HCT116 (cell line): Measurements from ENCODE around the gene RNF180. TPM values are rescaled to one million over a fixed set of nuclear protein-coding genes. Genes with fewer than 3 reads are reported as not detected.

Experiments used
- ATAC-seq: fragments of 200-7000 bp; cut with Tn5 transposase; 2 replicates; pipeline ENCODE4 v1.9.1; 2020; ENCODE audit warnings: mild to moderate bottlenecking, moderate library complexity
- BruUV-seq: library from RNA; stranded (reverse); fragments of 400-500 nt; replicated peaks from 2 replicates; lab custom pipeline; 2021; lab: Mats Ljungman, UMichigan
- CTCF ChIA-PET: fragments of 300-600 bp; sonication (Branson Sonifier 250); formaldehyde crosslinking; loops from one replicate; lab custom pipeline; 2021; ENCODE audit warnings: antibody characterized with exemption; lab: Charles Lee
- POLR2A ChIA-PET: fragments of 300-600, 350-600 bp; sonication (Branson Sonifier 250); formaldehyde crosslinking; loops from one replicate; lab custom pipeline; 2021; ENCODE audit warnings: antibody characterized with exemption; lab: Charles Lee
- RAD21 ChIA-PET, 2 experiments: fragments of 300-600 bp; sonication (Branson Sonifier 250); formaldehyde crosslinking; loops; one replicate each; lab custom pipeline; 2023; ENCODE audit warnings: low total read pairs in 2 of 2; ENCODE audit not compliant: uncharacterized antibody in 2 of 2, unreplicated experiment in 2 of 2, low non-redundant PET in 1 of 2; lab: Charles Lee
- DNase-seq: peaks from one replicate; pipeline ENCODE4 v3.0.0-alpha.2; 2010; ENCODE audit warnings: low read depth, low spot score
- H2AFZ ChIP-seq: fragments of 200-600 bp; shearing (Covaris generic), sonication (generic); 2 replicates; pipeline ENCODE4 v1.6.1; 2017; ENCODE audit warnings: low read depth, mixed run types, mixed read lengths, antibody characterized with exemption, low read length; ENCODE audit not compliant: poor library complexity, severe bottlenecking
- H3K27ac ChIP-seq: 2 replicates; pipeline ENCODE4 v1.5.1; 2012; ENCODE audit warnings: low read depth, low read length
- H3K27me3 ChIP-seq: fragments of 200-600 bp; sonication (generic); 2 replicates; pipeline ENCODE4 v1.6.1; 2016; ENCODE audit warnings: mixed run types, low read length, mixed read lengths; ENCODE audit not compliant: insufficient read depth
- H3K36me3 ChIP-seq, 2 experiments: fragments of 200-500 bp in 1 of 2; fragments of 200-600 bp in 1 of 2; sonication (Bioruptor generic) in 1 of 2; sonication (generic) in 1 of 2; 2 replicates each; pipeline versions ENCODE4 v1.5.1 to v1.6.1; 2014 to 2016; ENCODE audit warnings: low read length in 2 of 2, inconsistent platforms in 1 of 2, mixed read lengths in 1 of 2, mixed run types in 1 of 2; ENCODE audit not compliant: insufficient read depth in 2 of 2, control insufficient read depth in 1 of 2
- H3K4me1 ChIP-seq, 2 experiments: fragments of 200-600 bp in 1 of 2; sonication (generic) in 1 of 2; 2 replicates each; pipeline versions ENCODE4 v1.5.1 to v1.6.1; 2012 to 2017; ENCODE audit warnings: low read length in 2 of 2, inconsistent platforms in 1 of 2, mild to moderate bottlenecking in 1 of 2, mixed read lengths in 1 of 2, mixed run types in 1 of 2, moderate library complexity in 1 of 2; ENCODE audit not compliant: insufficient read depth in 2 of 2, control insufficient read depth in 1 of 2
- H3K4me2 ChIP-seq: fragments of 200-600 bp; sonication (generic); 2 replicates; pipeline ENCODE4 v1.6.1; 2017; ENCODE audit warnings: mixed run types, low read length, mixed read lengths
- H3K4me3 ChIP-seq, 2 experiments: fragments of 200-600 bp in 1 of 2; sonication (generic) in 1 of 2; replicated peaks in 1 of 2; 2 replicates each; pipeline ENCODE4 v1.5.1; 2011 to 2016; ENCODE audit warnings: low read length in 2 of 2, control low read depth in 1 of 2, low read depth in 1 of 2, mild to moderate bottlenecking in 1 of 2, mixed read lengths in 1 of 2, mixed run types in 1 of 2
- H3K79me2 ChIP-seq: fragments of 200-600 bp; sonication (generic); 2 replicates; pipeline ENCODE4 v1.6.1; 2017; ENCODE audit warnings: mild to moderate bottlenecking, mixed run types, low read length, moderate library complexity, mixed read lengths; ENCODE audit not compliant: insufficient read depth
- H3K9ac ChIP-seq: fragments of 200-600 bp; sonication (generic); 2 replicates; pipeline ENCODE4 v1.6.1; 2016; ENCODE audit warnings: low read length, mixed read lengths
- H3K9me2 ChIP-seq: fragments of 200-600 bp; sonication (generic), shearing (Covaris generic); 2 replicates; pipeline ENCODE4 v1.6.1; 2017; ENCODE audit warnings: mixed run types, mild to moderate bottlenecking, moderate library complexity; ENCODE audit not compliant: insufficient read depth
- H3K9me3 ChIP-seq, 2 experiments: fragments of 200-500 bp in 1 of 2; fragments of 200-600 bp in 1 of 2; sonication (Bioruptor generic) in 1 of 2; sonication (generic) in 1 of 2; 2 replicates each; pipeline ENCODE4 v1.6.1; 2014 to 2017; ENCODE audit warnings: low read length in 2 of 2, mixed read lengths in 2 of 2, inconsistent platforms in 1 of 2, low read depth in 1 of 2, mild to moderate bottlenecking in 1 of 2, mixed run types in 1 of 2, moderate library complexity in 1 of 2; ENCODE audit not compliant: control insufficient read depth in 1 of 2, insufficient read depth in 1 of 2
- H4K20me1 ChIP-seq: fragments of 200-600 bp; sonication (generic), shearing (Covaris generic); 2 replicates; pipeline ENCODE4 v1.6.1; 2017; ENCODE audit warnings: mixed run types, mild to moderate bottlenecking, moderate library complexity; ENCODE audit not compliant: insufficient read depth
- ATF3 ChIP-seq: IDR thresholded peaks from 2 replicates; pipeline ENCODE4 v1.6.1; 2012
- CTCF ChIP-seq, 3 experiments: fragments of 200-600 bp in 1 of 3; sonication (generic) in 1 of 3; IDR thresholded peaks in 2 of 3; conservative IDR thresholded peaks in 1 of 3; 2 replicates each; pipeline ENCODE4 v1.5.1; 2012 to 2017; ENCODE audit warnings: low read depth in 2 of 3, low read length in 2 of 3, antibody characterized with exemption in 1 of 3, borderline replicate concordance in 1 of 3, control low read depth in 1 of 3, mild to moderate bottlenecking in 1 of 3, mixed read lengths in 1 of 3, mixed run types in 1 of 3, moderate library complexity in 1 of 3; ENCODE audit not compliant: insufficient read depth in 1 of 3
- EGR1 ChIP-seq: IDR thresholded peaks from 2 replicates; pipeline ENCODE4 v1.6.1; 2012; ENCODE audit warnings: low read depth
- ELF1 ChIP-seq: IDR thresholded peaks from 2 replicates; pipeline ENCODE4 v1.6.1; 2012; ENCODE audit warnings: low read depth, borderline replicate concordance
- EZH2 ChIP-seq: fragments of 200-600 bp; sonication (generic); IDR thresholded peaks from 2 replicates; pipeline ENCODE4 v1.6.1; 2017; ENCODE audit warnings: antibody characterized with exemption, mixed run types
- EZH2phosphoT487 ChIP-seq: fragments of 200-600 bp; IDR thresholded peaks from 2 replicates; pipeline ENCODE4 v1.6.1; 2018; ENCODE audit warnings: antibody characterized with exemption, borderline replicate concordance
- FOSL1 ChIP-seq: IDR thresholded peaks from 2 replicates; pipeline ENCODE4 v1.6.1; 2012; ENCODE audit warnings: low read depth
- JUND ChIP-seq: IDR thresholded peaks from 2 replicates; pipeline ENCODE4 v1.6.1; 2012
- POLR2A ChIP-seq: IDR thresholded peaks from 2 replicates; pipeline ENCODE4 v1.7.0; 2011; ENCODE audit warnings: borderline replicate concordance; ENCODE audit not compliant: insufficient read depth, insufficient read length; ENCODE audit errors: extremely low read depth
- POLR2AphosphoS5 ChIP-seq: IDR thresholded peaks from 2 replicates; pipeline ENCODE4 v1.6.1; 2011; ENCODE audit warnings: mild to moderate bottlenecking, low read depth, low read length, moderate library complexity
- RAD21 ChIP-seq: IDR thresholded peaks from 2 replicates; pipeline ENCODE4 v1.6.1; 2012; ENCODE audit warnings: low read depth, mild to moderate bottlenecking
- SIN3A ChIP-seq: IDR thresholded peaks from 2 replicates; pipeline ENCODE4 v1.6.1; 2012; ENCODE audit warnings: low read depth
- SP1 ChIP-seq: IDR thresholded peaks from 2 replicates; pipeline ENCODE4 v1.6.1; 2012; ENCODE audit warnings: low read depth
- SRF ChIP-seq: IDR thresholded peaks from 2 replicates; pipeline ENCODE4 v1.6.1; 2012; ENCODE audit warnings: low read depth
- TCF7L2 ChIP-seq: IDR thresholded peaks from 2 replicates; pipeline ENCODE4 v1.7.0; 2011; ENCODE audit warnings: borderline replicate concordance, inconsistent platforms; ENCODE audit not compliant: insufficient read depth, insufficient read length; ENCODE audit errors: extremely low read depth
- ZBTB33 ChIP-seq: IDR thresholded peaks from 2 replicates; pipeline ENCODE4 v1.6.1; 2011; ENCODE audit warnings: mild to moderate bottlenecking, low read length, moderate library complexity; ENCODE audit not compliant: insufficient replicate concordance; ENCODE audit errors: extremely low read depth
- ZFX ChIP-seq: fragments of 450-650 bp; IDR thresholded peaks from 2 replicates; pipeline ENCODE4 v1.6.1; 2017
- ZNF274 ChIP-seq: fragments of 200-500 bp; sonication (Bioruptor generic); IDR thresholded peaks from 2 replicates; pipeline ENCODE4 v1.6.1; 2014; ENCODE audit warnings: mild to moderate bottlenecking, low read depth, low read length, inconsistent platforms
- intact Hi-C: fragments of 100-400 bp; cut with micrococcal nuclease; formaldehyde crosslinking; loops from 2 replicates; pipeline ENCODE4 v1.10.0; 2022
- total RNA-seq: library from RNA; stranded (reverse); gene quantifications from one replicate; pipeline ENCODE4 v1.2.1, GENCODE V29; 2021; ENCODE audit not compliant: unreplicated experiment

Gene RNF180
- total RNA-seq, 1 experiment from 2014 or later = not detected

- no peak overlapping the region for H3K4me2 ChIP-seq
- CTCF ChIA-PET = no interaction called here
- H3K9ac ChIP-seq = no peak overlapping the region
- RAD21 ChIA-PET = no interaction called here
- intact Hi-C loops = no loop called here
- no peaks in the 10 kb centered on the region for H3K9me2 ChIP-seq
- no peaks in the 10 kb centered on the region for H3K27me3 ChIP-seq
- ATAC-seq (no peak), DNase-seq (no peak)
- no peak overlapping the region for H2AFZ ChIP-seq
- POLR2A ChIA-PET = no interaction called here
- no TSS peak for BruUV-seq
- H3K36me3 ChIP-seq = no peaks in the 10 kb centered on the region
- no peaks in the 10 kb centered on the region for H3K9me3 ChIP-seq
- H4K20me1 ChIP-seq = no peaks in the 10 kb centered on the region
- H3K4me3 ChIP-seq = no peak overlapping the region
- TF ChIP-seq TCF7L2 = no peak
- TF ChIP-seq SRF = no peak
- TF ChIP-seq EGR1 = no peak
- no peak for TF ChIP-seq JUND
- TF ChIP-seq ZFX = no peak
- no peak for TF ChIP-seq FOSL1
- no peak for TF ChIP-seq POLR2AphosphoS5
- TF ChIP-seq SIN3A = no peak
- no peak for TF ChIP-seq ZNF274
- TF ChIP-seq EZH2 = no peak
- TF ChIP-seq ATF3 = no peak
- no peak for TF ChIP-seq ELF1
- no peak for TF ChIP-seq RAD21
- H3K27ac ChIP-seq = no peak overlapping the region
- H3K79me2 ChIP-seq = no peaks in the 10 kb centered on the region
- no peaks in the 10 kb centered on the region for H3K4me1 ChIP-seq
Observed at GRCh38 chr5:64199425-64199824, 33.8 kb downstream of the RNF180 start.

DNA sequence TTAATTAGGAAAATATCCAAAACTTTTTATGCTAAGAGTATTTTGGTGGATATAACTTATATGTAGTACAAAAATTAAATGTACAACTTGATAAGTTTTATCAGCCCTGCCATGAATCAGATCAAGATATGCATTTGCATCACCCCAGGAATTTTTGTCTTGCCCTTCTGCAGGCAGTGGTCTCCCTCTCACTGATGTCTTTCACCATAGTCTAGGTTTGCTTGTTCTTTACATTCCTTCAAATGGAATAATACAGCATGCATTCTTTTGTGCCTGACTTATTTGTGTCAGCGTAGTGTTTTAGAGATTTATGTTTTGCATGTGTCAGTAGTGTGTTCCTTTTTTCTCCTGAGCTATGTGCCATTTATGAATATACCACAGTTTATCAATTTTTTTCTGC lies 36.4 kb downstream of the RNF180 start:
- ATAC-seq (no peak), DNase-seq (no peak)
- Histone ChIP-seq H3K36me3 (no peaks in the 10 kb centered on the region), H3K9ac (no peak overlapping the region), H3K4me3 (no peak overlapping the region), H3K27me3 (no peaks in the 10 kb centered on the region), H3K9me3 (no peaks in the 10 kb centered on the region), H4K20me1 (no peaks in the 10 kb centered on the region), H3K27ac (no peak overlapping the region), H3K79me2 (no peaks in the 10 kb centered on the region), H3K4me1 (no peaks in the 10 kb centered on the region), H3K4me2 (no peak overlapping the region), H3K9me2 (no peaks in the 10 kb centered on the region), H2AFZ (no peak overlapping the region)
- intact Hi-C loops = no loop called here
- BruUV-seq = no TSS peak
- CTCF ChIA-PET = no interaction called here
- RAD21 ChIA-PET = no interaction called here
- POLR2A ChIA-PET = no interaction called here
- TF ChIP-seq SRF = no peak
- no peak for TF ChIP-seq CTCF (IDR thresholded peaks at IDR 0.05 in 2 of 3, conservative IDR thresholded peaks at IDR 0.05 in 1 of 3; ENCODE audit: borderline replicate concordance in 1 of 3, insufficient read depth in 1 of 3, low read depth in 2 of 3, low read length in 2 of 3)
- no peak for TF ChIP-seq ZBTB33
- no peak for TF ChIP-seq EGR1
- no peak for TF ChIP-seq JUND
- TF ChIP-seq EZH2phosphoT487 = no peak
- TF ChIP-seq POLR2A = no peak
- TF ChIP-seq SP1 = no peak
- TF ChIP-seq ATF3 = no peak
- no peak for TF ChIP-seq POLR2AphosphoS5
